Measurements from ENCODE around the gene C10orf62.
"Not testable (repeated sequence)": the region's sequence is repeated elsewhere in the genome, so short reads cannot be mapped to it uniquely, and the experiment has no call there.

C10orf62 gene

GRCh38 chr10:97631098-97631497 lies 41.6 kb downstream of the C10orf62 start:
- DNase-seq (ENCODE audit: low read depth) = no peak

- DNase-seq (ENCODE audit: low read depth) = peak; percentile 82
Observed at GRCh38 chr10:97632949-97633884, 43.7 kb downstream of the C10orf62 start, which contains the start of gene MORN4. Gene MORN4, minus strand, starts transcription at chr10:97633500. Its CDS starts 13,847 bp downstream, at chr10:97619653.

GRCh38 chr10:97633921-97634320 lies 44.4 kb downstream of the C10orf62 start:
- DNase-seq (ENCODE audit: low read depth) = no peak

GRCh38 chr10:97635577-97635976 lies 46.1 kb downstream of the C10orf62 start:
- no peak for DNase-seq (ENCODE audit: low read depth)

- not testable (repeated sequence) for DNase-seq (ENCODE audit: low read depth)
Observed at GRCh38 chr10:97639090-97639489, 49.6 kb downstream of the C10orf62 start.

GRCh38 chr10:97640174-97640867 lies 50.8 kb downstream of the C10orf62 start, which contains the start of gene PI4K2A:
Gene PI4K2A, plus strand, starts transcription at chr10:97640671. Its CDS starts 72 bp downstream, at chr10:97640743.
- DNase-seq (ENCODE audit: low read depth) = peak; percentile 98

All from GM04504 (cell line).